GM19193 (cell line): ENCODE results near the gene SNRPA.

ENCODE experiments used
- POLR2A ChIP-seq: IDR thresholded peaks from 4 replicates; pipeline ENCODE4 v1.6.1; 2011; ENCODE audit not compliant: insufficient read depth, insufficient read length; ENCODE audit errors: extremely low read depth

SNRPA gene

GRCh38 chr19:40750874-40751537, at the start of gene SNRPA:
Gene SNRPA, plus strand, starts transcription at chr19:40751203. Its CDS starts 206 bp downstream, at chr19:40751409.
- peak; percentile 79 for TF ChIP-seq POLR2A

DNA sequence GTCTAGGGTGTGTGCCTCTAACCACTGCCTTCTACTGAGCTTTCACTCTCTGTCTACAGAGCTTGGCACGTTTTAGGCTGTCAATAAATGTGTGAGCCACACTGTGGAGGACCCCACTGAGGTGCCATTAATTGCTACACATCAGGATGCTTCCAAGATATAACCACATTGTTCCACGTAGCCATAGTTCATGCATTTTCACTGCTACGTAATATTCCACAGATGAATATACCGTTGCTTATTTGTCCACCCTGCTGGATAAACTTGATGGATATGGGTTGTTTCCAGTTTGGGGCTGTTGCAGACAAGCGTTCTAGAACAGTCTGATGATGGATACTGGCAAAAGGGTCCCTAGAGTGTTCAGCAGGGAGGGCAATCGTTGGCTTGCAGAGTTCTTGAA, 49.2 kb upstream of the SNRPA start:
- no peak for TF ChIP-seq POLR2A

DNA sequence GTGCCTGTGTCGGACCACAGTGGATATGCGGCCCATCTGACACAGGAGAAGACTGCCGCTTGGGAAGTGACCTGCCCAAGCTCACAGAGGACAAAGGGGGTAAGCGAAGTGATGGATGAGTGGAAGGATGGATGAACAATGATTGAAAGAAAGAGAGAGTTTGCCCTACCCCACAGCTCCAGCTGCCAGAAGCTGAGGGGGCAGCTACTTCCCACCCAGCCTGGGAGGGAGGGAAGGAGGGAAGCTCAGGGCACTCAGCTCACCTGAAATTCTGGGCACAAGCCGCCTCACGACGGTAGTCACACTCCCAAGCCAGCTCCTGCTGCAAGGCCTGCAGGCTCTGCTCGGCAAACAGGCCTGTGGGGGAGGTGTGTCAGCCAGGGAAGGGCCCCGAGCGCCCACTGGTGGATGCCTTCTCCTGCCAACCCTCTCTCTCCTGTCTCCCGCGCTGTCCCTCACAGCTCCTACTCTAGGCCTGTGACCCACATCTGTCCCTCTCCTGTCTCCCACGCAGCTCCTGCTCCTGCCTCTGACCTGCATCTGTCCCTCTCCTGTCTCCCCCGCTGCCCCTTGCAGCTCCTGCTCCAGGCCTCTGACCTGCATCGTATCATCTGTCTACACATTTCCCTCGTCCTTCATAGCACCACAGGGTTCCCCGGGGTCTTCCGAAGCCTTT, 48.5 kb upstream of the SNRPA start:
- TF ChIP-seq POLR2A = no peak

- TF ChIP-seq POLR2A = no peak
These were observed 47.8 kb upstream of the SNRPA start for GRCh38 chr19:40703029-40703755.

DNA sequence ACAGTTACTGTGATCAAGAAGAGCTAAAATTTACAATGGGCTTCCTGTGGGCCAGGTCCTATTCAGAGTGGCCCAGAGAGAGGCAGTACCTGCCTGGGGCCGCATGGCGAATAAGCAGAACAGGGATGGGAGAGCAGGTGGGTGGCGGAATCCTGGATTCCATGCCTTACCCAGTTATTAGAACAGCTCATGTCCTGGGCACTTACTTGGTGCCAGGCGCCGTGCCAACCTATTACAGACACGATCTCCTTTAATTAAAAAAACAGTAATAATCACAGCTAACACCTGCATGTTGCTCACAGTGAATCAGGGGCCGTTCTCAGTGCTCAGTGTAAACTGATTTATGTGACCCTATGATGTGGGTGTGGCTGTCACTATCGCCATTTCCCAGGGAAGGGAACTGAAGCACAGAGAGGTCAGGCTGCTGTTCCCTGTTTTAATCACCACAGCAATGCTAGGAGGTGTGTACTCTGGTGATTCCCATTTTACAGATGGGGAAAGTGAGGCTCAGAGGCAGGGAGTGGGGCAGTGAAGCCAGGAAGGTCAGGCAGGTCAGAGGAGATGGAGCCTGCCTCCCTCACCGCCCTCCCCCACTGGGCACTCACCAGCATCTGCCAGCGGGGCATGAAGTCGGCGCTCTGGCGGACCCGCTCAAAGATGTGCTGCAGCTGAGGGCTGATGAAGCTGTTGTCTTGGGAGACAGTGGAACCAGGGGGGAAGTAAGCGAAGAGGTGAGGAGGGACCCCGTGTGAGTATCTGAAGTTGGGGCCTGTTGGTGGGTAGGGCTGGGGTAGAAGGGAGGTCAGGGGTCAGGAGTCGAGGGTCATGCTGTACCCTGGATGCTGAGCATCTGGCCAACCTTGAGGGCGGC, 46.3 kb upstream of the SNRPA start:
- no peak for TF ChIP-seq POLR2A

DNA sequence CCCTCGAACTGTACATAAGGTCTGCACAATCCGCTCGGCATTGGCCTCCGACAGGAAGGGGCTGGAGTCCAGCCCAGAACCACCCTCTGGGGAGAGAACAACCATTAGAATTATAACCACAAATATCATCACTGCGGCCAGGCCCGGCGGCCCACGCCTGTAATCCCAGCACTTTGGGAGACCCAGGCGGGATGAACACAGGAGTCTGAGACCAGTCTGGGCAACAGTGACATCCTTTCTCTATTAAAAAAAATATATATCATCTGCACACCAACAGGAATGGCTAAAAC, 45.7 kb upstream of the SNRPA start:
- TF ChIP-seq POLR2A = no peak

GRCh38 chr19:40705950-40706619, 44.9 kb upstream of the SNRPA start:
- TF ChIP-seq POLR2A = no peak

GRCh38 chr19:40707615-40708014, 43.4 kb upstream of the SNRPA start:
- no peak for TF ChIP-seq POLR2A

DNA sequence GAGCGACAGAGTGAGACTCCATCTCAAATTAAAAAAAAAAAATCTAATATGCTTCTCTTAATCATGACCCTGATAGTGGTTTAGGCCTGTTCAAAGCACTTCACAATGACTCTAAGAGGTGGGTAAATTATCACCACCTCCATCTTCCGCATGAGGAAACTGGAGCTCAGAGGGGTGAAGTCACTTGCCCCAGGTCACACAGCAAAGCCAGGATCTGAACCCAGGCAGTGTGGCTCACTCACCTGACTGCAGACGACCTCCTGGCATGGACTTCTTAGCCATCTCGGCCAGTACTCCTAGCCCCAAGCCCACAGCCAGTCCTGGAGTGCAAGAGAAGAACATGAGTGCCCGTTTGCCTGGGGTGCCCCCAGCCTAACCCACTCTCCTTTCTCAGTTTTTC, 41.2 kb upstream of the SNRPA start:
- no peak for TF ChIP-seq POLR2A

DNA sequence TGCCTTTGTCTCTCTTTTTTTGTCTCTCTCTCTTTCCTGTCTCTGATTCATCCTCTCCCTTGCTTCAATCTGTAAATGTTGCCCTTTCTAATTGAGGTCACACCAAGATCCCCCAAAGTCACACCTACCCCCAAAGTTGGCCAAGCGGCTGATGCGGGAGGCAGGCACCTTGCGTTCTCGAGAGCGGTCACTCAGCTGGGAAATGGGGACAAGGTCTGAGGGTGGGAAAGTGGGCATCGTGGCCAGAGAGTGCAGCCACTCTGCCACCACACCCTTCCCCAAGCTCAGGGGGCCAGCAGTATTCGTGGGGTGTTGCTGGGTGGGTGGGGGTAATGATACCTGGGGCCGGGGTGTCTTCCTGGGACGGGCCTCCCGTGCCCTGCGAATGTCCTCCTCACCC, 37.1 kb upstream of the SNRPA start:
- no peak for TF ChIP-seq POLR2A

- TF ChIP-seq POLR2A = peak; percentile 14
These were observed 36.3 kb upstream of the SNRPA start for GRCh38 chr19:40714441-40715299.

DNA sequence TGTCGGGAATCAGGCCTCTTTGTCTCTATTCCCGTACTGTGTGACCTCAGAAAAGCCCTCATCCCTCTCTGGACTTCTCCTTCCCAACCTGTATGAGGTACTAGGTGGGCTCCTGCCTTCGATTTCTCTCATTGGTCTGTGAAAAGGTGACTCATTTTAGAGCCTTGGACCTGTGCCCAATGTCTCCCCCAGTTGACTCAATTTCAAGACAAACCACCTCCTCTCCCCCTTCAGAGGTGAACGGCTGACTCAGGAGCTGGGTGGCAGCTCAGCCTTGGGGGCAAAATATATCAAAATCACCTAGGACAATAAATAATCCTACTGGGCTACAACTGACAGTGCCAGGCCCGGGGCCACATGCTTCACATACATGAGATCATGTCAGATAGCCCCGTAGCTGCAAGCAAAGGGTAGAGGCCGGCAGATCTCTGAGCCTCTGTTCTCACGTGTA, 34.9 kb upstream of the SNRPA start:
- TF ChIP-seq POLR2A = no peak

- TF ChIP-seq POLR2A = no peak
These were observed 34.3 kb upstream of the SNRPA start, which contains the start of the genes COQ8B and ITPKC for GRCh38 chr19:40716482-40717324. Gene COQ8B, minus strand, starts transcription at chr19:40716886. Its CDS starts 2,254 bp downstream, at chr19:40714632. Gene ITPKC, plus strand, starts transcription at chr19:40717112. Its CDS starts 24 bp downstream, at chr19:40717136.
